ENCODE results near the gene LYPLAL1.

The LYPLAL1 gene

GRCh38 chr1:219149953-219150352 lies 23.7 kb upstream of the LYPLAL1 start:
- Histone ChIP-seq H3K9me2 (replicated peaks; ENCODE audit: insufficient read depth, low read length) (no peaks in the 10 kb centered on the region), H3F3A (ENCODE audit: insufficient read depth) (no peaks in the 10 kb centered on the region), H2AFZ (ENCODE audit: low read depth, low read length, severe bottlenecking) (no peak overlapping the region), H3K27ac (ENCODE audit: low read depth, low read length) (no peak overlapping the region), H3K9me3 (ENCODE audit: insufficient read depth, low read length) (no peaks in the 10 kb centered on the region), H3K4me3 (ENCODE audit: insufficient read depth, low read length, poor library complexity, severe bottlenecking) (no peak overlapping the region), H3K9ac (ENCODE audit: low read length) (no peak overlapping the region), H3K27me3 (ENCODE audit: low read length) (no peaks in the 10 kb centered on the region), H4K20me1 (ENCODE audit: low read depth, low read length) (no peaks in the 10 kb centered on the region), H3K36me3 (ENCODE audit: low read length) (no peaks in the 10 kb centered on the region), H3K79me2 (ENCODE audit: insufficient read depth, low read length) (no peaks in the 10 kb centered on the region), H3K4me2 (ENCODE audit: low read depth, low read length, poor library complexity, severe bottlenecking) (no peak overlapping the region)
- TF ChIP-seq CTCF (IDR thresholded peaks at IDR 0.05; ENCODE audit: insufficient read depth, low read length, poor library complexity, severe bottlenecking) (no peak), EZH2phosphoT487 (conservative IDR thresholded peaks at IDR 0.05; ENCODE audit: low read length) (no peak)

- H3K9me2 ChIP-seq (replicated peaks; ENCODE audit: insufficient read depth, low read length), result no peaks in the 10 kb centered on the region
- no peak overlapping the region for H3K4me2 ChIP-seq (ENCODE audit: low read depth, low read length, poor library complexity, severe bottlenecking)
- no peaks in the 10 kb centered on the region for H3K79me2 ChIP-seq (ENCODE audit: insufficient read depth, low read length)
- no peaks in the 10 kb centered on the region for H3K9me3 ChIP-seq (ENCODE audit: insufficient read depth, low read length)
- no peaks in the 10 kb centered on the region for H3K36me3 ChIP-seq (ENCODE audit: low read length)
- no peak for TF ChIP-seq CTCF (IDR thresholded peaks at IDR 0.05; ENCODE audit: insufficient read depth, low read length, poor library complexity, severe bottlenecking)
- TF ChIP-seq EZH2phosphoT487 (conservative IDR thresholded peaks at IDR 0.05; ENCODE audit: low read length), result no peak
- no peak overlapping the region for H3K9ac ChIP-seq (ENCODE audit: low read length)
- H3F3A ChIP-seq (ENCODE audit: insufficient read depth), result no peaks in the 10 kb centered on the region
- no peak overlapping the region for H3K27ac ChIP-seq (ENCODE audit: low read depth, low read length)
- H2AFZ ChIP-seq (ENCODE audit: low read depth, low read length, severe bottlenecking), result no peak overlapping the region
- H4K20me1 ChIP-seq (ENCODE audit: low read depth, low read length), result no peaks in the 10 kb centered on the region
- no peak overlapping the region for H3K4me3 ChIP-seq (ENCODE audit: insufficient read depth, low read length, poor library complexity, severe bottlenecking)
- H3K27me3 ChIP-seq (ENCODE audit: low read length), result no peaks in the 10 kb centered on the region
Observed at GRCh38 chr1:219150913-219151312, 22.8 kb upstream of the LYPLAL1 start.

- Histone ChIP-seq H3K9me3 (ENCODE audit: insufficient read depth, low read length) (no peaks in the 10 kb centered on the region), H3K9me2 (replicated peaks; ENCODE audit: insufficient read depth, low read length) (no peaks in the 10 kb centered on the region), H3K36me3 (ENCODE audit: low read length) (no peaks in the 10 kb centered on the region), H3K79me2 (ENCODE audit: insufficient read depth, low read length) (no peaks in the 10 kb centered on the region), H3F3A (ENCODE audit: insufficient read depth) (no peaks in the 10 kb centered on the region), H3K4me3 (ENCODE audit: insufficient read depth, low read length, poor library complexity, severe bottlenecking) (no peak overlapping the region), H3K4me2 (ENCODE audit: low read depth, low read length, poor library complexity, severe bottlenecking) (no peak overlapping the region), H3K27me3 (ENCODE audit: low read length) (no peaks in the 10 kb centered on the region), H4K20me1 (ENCODE audit: low read depth, low read length) (no peaks in the 10 kb centered on the region), H2AFZ (ENCODE audit: low read depth, low read length, severe bottlenecking) (no peak overlapping the region), H3K27ac (ENCODE audit: low read depth, low read length) (no peak overlapping the region), H3K9ac (ENCODE audit: low read length) (no peak overlapping the region)
- TF ChIP-seq EZH2phosphoT487 (conservative IDR thresholded peaks at IDR 0.05; ENCODE audit: low read length) (no peak), CTCF (IDR thresholded peaks at IDR 0.05; ENCODE audit: insufficient read depth, low read length, poor library complexity, severe bottlenecking) (no peak)
Observed at GRCh38 chr1:219151467-219151866, 22.2 kb upstream of the LYPLAL1 start.

All from SU-DHL-6 (cell line).